Measurements from ENCODE around the gene ECD.

ECD gene

GRCh38 chr10:73096449-73097304 is 71.1 kb downstream of the ECD start, which contains the start of gene P4HA1:
Gene P4HA1, minus strand, starts transcription at chr10:73096866. Its CDS starts 21,983 bp downstream, at chr10:73074883.
- peak; percentile 99 to 100 for DNase-seq

GRCh38 chr10:73096041-73096448 is 71.8 kb downstream of the ECD start:
- DNase-seq: peak; percentile 63 to 73

- peak; percentile 26 to 62 for DNase-seq
Observed at GRCh38 chr10:73095481-73096021, 72.3 kb downstream of the ECD start.

GRCh38 chr10:73094986-73095480 is 72.8 kb downstream of the ECD start:
- DNase-seq: no peak

- DNase-seq: no peak
Observed at GRCh38 chr10:73093922-73094850, 73.6 kb downstream of the ECD start.

- no peak for DNase-seq
Observed at GRCh38 chr10:73092830-73093229, 75.0 kb downstream of the ECD start.

- no peak for DNase-seq
Observed at GRCh38 chr10:73088304-73088703, 79.5 kb downstream of the ECD start.

- no peak for DNase-seq
Observed at GRCh38 chr10:73086816-73087215, 81.0 kb downstream of the ECD start.

- DNase-seq: no peak
Observed at GRCh38 chr10:73084209-73084608, 83.6 kb downstream of the ECD start.
